SK-N-SH treated with all-trans-retinoic acid at 6 μM for 48 hours (cell line): ENCODE measurements around the gene RASIP1.

Source experiments
- BACH2 ChIP-seq: fragments of 250-450 bp; sonication (Bioruptor Pico); IDR thresholded peaks from 2 replicates; pipeline ENCODE4 v1.9.0; 2021; ENCODE audit warnings: mild to moderate bottlenecking, borderline replicate concordance
- ESRRG ChIP-seq: fragments of 250-450 bp; sonication (Bioruptor Pico); IDR thresholded peaks from 2 replicates; pipeline ENCODE4 v1.6.1; 2021; ENCODE audit warnings: mild to moderate bottlenecking
- PATZ1 ChIP-seq: fragments of 250-450 bp; sonication (Bioruptor Pico); IDR thresholded peaks from 2 replicates; pipeline ENCODE4 v1.8.0; 2020; ENCODE audit warnings: mild to moderate bottlenecking, moderate library complexity, borderline replicate concordance
- POU6F1 ChIP-seq: fragments of 250-450 bp; sonication (Bioruptor Pico); IDR thresholded peaks from 2 replicates; pipeline ENCODE4 v1.8.0; 2021; ENCODE audit warnings: low read depth, mild to moderate bottlenecking, moderate library complexity, borderline replicate concordance
- RARB ChIP-seq: fragments of 250-450 bp; sonication (Bioruptor Pico); IDR thresholded peaks from 2 replicates; pipeline ENCODE4 v1.8.0; 2021; ENCODE audit warnings: mild to moderate bottlenecking, moderate library complexity
- TSHZ2 ChIP-seq: fragments of 250-450 bp; sonication (Bioruptor Pico); IDR thresholded peaks from 2 replicates; pipeline ENCODE4 v1.5.0; 2020; ENCODE audit warnings: mild to moderate bottlenecking, moderate library complexity
- ZC3H10 ChIP-seq: fragments of 250-450 bp; sonication (Bioruptor Pico); IDR thresholded peaks from 2 replicates; pipeline ENCODE4 v1.5.1; 2021; ENCODE audit warnings: mild to moderate bottlenecking, moderate library complexity
- ZFP3 ChIP-seq: fragments of 250-450 bp; sonication (Bioruptor Pico); IDR thresholded peaks from 2 replicates; pipeline ENCODE4 v1.5.0; 2020; ENCODE audit warnings: mild to moderate bottlenecking, moderate library complexity
- ZFP30 ChIP-seq: fragments of 450-650 bp; formaldehyde crosslinking; IDR thresholded peaks from 2 replicates; pipeline ENCODE4 v1.5.0; 2022; ENCODE audit warnings: mild to moderate bottlenecking, moderate library complexity
- ZNF70 ChIP-seq: fragments of 450-650 bp; formaldehyde crosslinking; IDR thresholded peaks from 2 replicates; pipeline ENCODE4 v1.5.0; 2020; ENCODE audit warnings: mild to moderate bottlenecking, moderate library complexity
- ZNF8 ChIP-seq: fragments of 450-650 bp; formaldehyde crosslinking; IDR thresholded peaks from 2 replicates; pipeline ENCODE4 v1.5.0; 2020; ENCODE audit warnings: mild to moderate bottlenecking, moderate library complexity

- TF ChIP-seq ZFP3 (CRISPR knock-in tag) (no peak), ESRRG (CRISPR knock-in tag) (no peak), PATZ1 (CRISPR knock-in tag) (no peak), ZFP30 (CRISPR knock-in tag) (no peak), ZC3H10 (CRISPR knock-in tag) (no peak), BACH2 (CRISPR knock-in tag) (no peak), TSHZ2 (CRISPR knock-in tag) (no peak), POU6F1 (CRISPR knock-in tag) (no peak), ZNF8 (CRISPR knock-in tag) (no peak), RARB (CRISPR knock-in tag) (no peak), ZNF70 (CRISPR knock-in tag) (no peak)
These were observed 5.8 kb downstream of the RASIP1 start for GRCh38 chr19:48734625-48735024.
